GM21529 (cell line): ENCODE results near the gene SEC24C.
"Not testable (repeated sequence)": the region's sequence is repeated elsewhere in the genome, so short reads cannot be mapped to it uniquely, and the experiment has no call there.

Experiments
- ATAC-seq: cut with Tn5 transposase; IDR thresholded peaks from one replicate; pipeline ENCODE4 v1.9.1; 2021; ENCODE audit not compliant: unreplicated experiment

SEC24C gene

DNA sequence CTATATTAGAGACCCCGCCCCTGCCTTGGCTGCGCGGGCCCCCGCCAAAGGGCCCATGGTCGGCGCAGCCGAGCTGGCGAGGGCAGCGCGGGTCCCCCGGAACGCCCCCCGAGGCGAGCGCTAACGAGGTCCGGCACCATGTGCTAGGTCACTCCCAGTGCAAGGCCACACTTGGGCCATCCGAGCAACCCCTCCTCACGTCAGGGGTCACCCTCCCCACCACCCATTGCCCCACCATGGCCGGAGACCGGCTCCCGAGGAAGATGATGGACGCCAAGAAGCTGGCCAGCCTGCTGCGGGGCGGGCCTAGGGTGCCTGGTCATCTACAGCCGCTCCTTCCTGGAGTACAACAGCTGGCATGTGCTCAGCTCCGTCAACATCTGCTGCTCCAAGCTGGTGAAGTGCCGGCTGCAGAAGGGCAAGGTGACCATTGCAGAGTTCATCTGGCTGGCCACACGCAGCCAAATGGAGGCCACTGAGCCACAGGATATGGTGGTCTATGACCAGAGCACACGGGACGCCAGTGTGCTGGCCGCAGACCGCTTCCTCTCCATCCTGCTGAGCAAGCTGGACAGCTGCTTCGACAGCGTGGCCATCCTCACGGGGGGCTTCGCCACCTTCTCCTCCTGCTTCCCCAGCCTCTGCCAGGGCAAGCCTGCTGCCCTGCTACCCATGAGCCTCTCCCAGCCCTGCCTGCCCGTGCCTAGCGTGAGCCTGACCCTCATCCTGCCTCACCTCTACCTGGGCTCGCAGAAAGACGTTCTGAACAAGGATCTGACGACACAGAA is 12.4 kb upstream of the SEC24C start:
- no peak for ATAC-seq

DNA sequence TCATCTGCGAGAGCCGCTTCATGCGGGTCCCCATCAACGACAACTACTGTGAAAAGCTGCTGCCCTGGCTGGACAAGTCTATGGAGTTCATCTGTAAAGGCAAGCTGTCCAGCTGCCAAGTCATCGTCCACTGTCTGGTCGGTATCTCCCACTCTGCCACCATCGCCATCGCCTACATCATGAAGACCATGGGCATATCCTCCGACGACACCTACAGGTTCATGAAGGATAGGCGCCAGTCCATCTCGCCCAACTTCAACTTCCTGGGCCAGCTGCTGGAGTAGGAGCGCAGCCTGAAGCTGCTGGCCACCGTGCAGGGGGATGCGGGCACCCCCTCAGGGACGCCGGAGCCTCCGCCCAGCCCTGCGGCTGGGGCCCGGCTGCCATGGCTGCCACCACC is 11.7 kb upstream of the SEC24C start:
- ATAC-seq = no peak

DNA sequence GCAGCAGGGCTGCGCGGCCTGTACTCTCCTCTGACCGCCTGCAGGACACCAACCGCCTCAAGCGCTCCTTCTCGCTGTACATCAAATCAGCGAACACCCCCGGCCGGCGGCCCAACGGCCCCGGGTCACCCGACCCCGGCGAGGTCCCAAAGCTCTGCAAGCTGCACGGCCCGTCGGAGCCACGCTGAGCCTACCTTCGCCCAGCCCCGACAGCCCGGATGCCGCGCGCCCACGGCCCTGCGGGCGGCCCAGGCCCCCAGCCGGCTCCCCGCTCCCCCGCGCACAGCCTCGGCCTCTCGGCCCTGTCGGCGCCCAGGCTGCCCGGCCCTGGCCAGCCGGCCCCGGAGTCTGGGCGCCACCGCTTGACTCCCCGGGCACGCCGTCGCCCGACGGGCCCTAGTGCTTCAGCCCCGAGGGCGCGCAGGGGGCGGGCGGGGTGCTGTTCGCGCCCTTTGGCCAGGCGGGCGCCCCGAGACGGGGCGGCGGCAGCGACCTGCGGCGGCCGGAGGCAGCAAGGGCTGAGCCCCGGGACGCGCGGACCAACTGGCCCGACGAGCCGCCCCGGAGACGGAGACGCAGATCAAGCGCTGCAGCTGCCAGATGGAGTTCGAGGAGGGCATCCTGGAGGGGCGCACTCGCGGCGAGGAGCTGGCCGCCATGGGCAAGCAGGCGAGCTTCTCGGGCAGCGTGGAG is 11.1 kb upstream of the SEC24C start:
- ATAC-seq = no peak

DNA sequence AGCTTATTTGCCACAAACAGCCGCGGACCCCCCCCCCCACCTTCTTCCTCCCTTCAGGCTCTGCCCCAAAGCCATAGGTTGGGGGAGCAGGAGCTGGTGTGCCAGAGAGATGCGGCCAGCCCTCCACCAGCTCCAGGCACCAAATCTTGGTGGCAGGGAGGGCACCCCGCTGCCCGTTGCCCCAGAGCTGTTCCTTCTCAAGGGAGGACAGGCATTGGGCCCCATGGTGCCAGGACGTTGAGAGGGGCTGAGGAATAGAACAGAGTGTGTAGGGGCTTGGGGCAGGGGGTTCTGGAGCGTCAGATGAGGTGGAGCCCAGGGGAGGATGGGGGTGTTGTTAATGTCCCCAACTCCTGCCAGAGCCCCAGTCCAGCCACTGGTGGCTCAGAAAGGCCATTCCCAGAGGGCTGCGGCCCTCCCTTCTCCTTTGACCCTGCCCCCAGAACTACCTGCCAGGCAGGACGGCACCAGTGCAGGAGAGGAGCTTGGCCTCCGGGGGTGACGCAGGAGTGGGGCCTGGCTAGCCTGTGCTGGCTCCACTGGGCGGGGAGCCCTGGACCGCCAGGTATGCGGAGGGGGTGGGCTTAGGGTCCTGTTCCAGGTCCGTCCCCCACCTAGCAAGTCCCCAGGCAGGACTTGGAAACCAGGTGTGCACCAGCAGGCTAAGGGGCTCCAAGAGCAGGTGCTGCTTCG is 10.0 kb upstream of the SEC24C start:
- no peak for ATAC-seq

DNA sequence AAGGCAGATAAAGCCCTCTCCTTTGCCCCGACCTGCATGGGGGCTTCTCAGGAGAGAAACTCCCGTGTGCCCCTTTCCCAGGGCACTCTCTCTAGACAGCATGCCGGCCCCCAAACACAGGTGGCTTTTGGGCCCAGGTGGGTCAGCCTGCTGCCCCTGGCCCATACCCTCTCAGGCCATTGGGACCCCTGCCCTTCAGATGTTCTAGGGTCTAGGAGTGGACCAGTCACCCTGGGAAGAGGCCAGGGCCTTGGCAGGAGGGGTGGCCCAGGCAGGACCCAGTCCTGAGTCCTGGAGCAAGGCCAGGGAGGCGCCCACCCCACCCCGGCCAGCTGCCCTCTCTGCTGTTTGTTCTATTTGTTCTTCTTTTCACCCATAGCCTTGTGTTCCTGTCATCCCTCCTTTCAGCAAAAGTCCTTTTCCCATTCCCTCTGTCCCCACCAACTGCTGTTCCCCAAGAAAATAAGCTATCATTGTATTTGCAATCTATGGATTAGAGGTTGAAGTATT is 9.3 kb upstream of the SEC24C start:
- ATAC-seq = no peak

DNA sequence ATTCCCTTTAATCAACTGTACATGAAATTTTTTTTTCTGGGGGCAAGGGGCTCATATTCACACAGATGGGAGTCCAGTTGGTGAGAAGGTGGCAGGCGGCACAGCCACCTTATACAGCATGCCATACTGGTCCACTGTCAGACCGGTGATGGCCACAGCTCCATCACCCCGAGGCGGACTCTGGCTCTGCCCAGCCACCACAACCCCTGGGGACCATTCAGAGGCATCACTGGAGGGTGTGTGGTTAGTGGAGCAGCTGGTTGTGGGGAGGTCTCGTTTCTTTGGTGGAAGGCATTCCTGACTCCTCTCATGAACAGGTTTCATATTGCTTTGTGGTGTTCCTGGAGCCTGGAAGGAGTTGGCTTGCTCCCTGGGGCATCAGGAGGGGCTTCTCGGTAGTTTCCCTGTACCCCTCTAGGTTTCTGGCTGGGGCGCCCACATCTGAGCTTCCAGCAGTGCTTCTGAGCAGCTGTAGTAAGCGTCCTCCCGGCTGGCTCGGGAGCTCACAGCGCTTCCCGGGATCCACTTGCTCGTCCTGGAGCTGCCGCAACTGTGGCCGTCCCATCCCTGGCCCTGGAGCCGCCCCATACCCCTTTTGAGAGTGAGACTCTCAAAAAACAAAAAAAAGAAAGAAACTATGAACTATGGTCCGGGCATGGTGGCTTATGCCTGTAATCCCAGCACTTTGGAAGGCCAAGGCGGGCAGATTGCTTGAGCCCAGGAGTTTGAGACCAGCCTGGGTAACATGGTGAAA is 3.5 kb upstream of the SEC24C start:
- ATAC-seq = not testable (repeated sequence)

DNA sequence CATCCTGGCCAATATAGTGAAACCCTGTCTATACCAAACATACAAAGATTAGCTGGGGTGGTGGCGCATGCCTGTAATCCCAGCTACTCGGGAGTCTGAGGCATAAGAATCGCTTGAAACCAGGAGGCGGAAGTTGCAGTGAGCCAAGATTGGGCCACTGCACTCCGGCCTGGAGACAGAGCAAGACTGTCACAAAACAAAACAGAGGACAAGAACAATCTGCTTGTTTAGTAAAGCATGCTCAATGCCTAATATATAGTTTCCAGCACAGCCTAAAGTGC is 1.8 kb upstream of the SEC24C start:
- no peak for ATAC-seq

DNA sequence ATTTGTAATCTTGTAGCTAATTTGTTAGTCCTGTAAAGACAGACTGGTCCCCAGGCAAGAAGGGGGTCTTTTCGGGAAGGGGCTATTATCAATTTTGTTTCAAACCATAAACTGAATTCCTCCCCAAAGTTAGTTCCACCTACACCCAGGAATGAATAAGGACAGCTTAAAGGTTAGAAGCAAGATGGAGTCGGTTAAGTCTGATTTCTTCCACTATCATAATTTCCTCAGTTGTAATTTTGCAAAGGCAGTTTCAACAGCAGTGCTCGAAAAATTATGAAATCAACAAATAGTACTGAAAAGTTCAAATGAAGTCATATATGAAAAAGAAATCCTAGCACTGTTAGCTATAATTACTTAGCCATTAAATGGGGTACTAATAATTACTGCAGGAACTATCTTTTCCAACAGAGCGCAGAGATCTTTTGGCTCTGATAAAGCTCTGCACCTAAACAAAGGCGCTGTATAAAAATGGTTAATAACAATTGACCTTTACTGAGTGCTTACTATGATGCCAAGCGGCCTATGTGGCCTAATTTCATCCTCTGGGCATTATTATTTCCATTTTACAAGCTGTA is 756 bp upstream of the SEC24C start:
- ATAC-seq = no peak

DNA sequence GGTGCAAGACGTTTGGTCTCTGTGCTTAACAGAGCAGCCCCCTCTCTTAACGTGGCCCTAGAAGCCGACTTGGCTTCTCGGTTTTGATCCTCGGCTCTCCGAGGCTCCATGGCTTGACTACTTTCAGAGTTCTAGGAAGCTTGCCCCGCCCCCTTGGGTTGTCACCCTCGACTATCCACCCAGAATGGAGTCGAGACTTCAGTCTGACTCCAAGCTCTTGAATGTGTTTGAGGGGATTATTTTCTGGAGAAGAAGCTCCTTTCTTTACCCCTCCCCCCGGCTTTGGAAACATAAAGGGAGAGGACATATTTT is 448 bp downstream of the SEC24C start:
- peak; percentile 27 for ATAC-seq

DNA sequence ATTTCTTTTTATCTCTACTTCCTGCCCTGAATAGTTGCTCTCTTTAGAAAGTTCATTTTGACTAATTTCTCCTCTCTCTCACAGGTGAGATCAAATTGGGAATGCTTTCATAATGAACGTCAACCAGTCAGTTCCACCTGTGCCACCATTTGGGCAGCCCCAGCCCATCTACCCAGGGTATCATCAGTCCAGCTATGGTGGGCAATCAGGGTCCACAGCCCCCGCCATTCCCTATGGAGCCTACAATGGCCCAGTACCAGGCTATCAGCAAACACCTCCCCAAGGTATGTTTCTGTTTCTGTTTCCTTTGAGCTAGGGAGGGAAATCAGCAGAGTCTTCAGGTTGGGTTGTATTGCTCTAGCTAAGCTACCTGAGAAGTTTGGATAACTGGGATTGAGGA is 2.5 kb downstream of the SEC24C start:
- no peak for ATAC-seq

DNA sequence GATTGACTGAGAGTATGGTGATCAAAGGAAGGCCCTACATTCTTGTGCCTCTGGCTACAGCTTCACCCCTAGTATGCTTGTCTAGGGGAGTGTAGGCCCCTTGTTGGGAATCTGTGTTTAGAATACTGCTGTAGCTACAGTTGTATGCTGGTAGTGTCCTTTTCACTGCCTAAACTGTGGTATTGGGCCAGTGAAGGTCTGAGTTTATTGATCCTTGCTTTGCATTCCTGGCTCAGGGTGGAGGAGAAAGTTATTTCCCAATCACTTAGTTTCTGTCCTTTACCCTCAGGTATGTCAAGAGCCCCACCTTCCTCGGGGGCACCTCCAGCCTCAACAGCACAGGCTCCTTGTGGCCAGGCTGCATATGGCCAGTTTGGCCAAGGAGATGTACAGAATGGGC is 6.6 kb downstream of the SEC24C start:
- ATAC-seq = no peak

DNA sequence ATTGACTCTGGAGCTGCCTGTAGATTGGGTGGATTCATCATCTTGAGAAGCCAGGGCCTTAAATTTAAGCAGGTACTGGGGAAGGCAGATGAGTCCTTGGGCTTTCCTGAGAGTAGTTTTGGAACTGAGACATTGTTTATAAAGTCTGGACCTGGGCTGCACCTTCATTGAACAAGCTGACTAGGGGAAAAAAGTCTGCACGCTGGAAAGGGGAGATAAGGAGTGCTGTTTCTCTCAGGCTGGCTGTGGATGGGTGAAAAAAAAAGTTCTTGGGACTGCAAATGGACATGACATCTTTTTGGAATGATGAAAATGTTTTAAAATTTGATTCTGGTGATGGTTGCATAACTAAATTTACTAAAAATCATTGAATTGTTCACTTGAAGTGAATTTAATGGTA is 12.0 kb downstream of the SEC24C start:
- ATAC-seq = no peak

DNA sequence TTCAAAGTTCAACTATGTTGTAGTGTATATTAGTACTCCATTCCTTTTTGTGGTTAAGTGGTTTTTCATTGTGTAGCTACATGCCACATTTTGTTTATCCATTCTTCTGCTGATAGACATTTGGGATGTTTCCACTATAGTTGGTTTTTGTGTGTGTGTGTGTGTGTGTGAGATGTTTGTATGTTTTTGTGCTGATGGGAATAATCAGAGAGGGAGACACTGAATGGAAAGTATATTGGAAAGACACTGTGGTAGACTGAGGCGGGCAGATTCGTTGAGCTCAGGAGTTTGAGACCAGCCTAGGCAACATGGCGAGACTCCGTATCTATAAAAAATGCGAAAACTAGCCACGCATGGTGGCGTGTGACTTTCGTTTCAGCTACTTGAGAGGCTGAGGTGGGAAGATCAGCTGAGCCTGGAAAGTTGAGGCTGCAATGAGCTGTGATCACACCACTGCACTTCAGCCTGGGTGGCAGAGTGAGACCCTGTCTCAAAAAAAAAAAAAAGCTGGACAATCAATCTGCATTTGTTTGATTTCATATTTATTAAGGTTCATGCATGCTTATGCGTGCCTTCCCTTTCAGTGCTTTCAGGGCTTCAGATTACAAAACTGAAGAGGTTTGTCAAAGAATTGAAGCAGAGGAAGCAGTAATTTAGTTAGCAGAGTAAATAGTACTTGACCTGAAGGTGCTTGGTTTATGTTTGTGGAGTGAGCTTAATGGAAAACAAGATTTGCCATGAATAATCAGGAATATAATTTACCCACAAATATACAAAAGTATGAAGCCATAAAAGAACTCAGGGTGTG is 14.7 kb downstream of the SEC24C start:
- ATAC-seq = no peak

DNA sequence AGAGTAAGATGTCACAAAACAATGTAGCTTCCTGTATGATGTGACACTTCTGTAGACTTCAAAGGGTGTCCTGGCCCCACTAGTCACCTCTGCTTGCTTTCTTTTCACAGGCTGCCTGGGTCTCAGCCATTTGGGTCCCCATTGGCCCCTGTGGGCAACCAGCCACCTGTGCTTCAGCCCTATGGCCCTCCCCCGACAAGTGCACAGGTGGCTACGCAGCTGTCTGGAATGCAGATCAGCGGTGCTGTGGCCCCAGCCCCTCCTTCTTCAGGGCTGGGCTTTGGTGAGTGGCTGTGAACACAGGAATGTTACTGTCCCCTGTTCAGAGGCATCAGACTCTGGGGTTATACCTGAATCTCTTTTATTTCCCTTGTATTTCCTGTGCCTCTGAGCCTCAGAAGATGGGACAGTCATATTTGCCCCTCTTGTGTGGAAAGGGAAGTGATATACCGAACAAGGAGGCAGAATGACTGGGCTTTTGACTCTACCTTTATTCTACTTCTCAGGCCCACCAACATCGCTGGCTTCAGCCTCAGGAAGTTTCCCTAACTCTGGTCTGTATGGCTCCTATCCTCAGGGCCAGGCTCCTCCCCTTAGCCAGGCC is 15.4 kb downstream of the SEC24C start:
- ATAC-seq = no peak

DNA sequence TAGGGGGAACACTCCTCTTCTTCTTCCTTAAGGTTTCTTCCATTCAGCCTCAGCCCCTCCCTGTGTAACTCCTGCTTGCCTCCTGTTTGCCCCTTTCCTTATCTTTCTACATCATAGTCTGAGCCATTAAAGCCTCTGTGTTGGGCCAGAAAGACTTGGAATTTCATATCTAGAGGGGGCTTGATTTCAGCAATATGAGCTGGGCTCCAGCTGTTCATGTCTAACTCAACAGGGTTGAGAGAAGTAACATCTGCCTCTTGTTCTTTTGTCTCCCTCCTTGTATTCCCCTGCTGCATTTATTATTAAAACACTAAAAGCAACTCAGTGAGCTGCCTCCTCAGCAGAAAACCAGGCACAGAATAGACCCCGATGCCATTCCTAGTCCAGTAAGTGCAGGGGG is 17.6 kb downstream of the SEC24C start:
- ATAC-seq = no peak

DNA sequence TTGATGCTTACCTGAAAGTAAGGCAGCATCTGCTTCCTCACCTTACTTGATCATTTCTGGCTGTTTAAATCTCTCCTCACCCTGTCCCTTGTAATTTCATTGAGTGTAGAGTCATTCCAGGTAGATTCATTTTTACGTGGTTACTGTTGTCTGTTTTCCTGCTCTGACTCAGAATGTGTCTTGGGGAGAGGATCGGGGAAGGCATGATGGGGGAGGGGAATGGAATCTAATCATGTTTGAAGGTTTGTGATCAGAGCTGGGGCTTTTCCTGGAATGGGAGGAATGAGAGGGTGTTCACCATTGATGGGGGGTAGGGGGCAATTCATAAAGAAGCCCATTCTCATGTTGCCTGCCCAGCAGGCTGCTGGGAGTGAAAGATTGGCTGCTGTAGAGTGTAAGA is 18.7 kb downstream of the SEC24C start:
- ATAC-seq = no peak

DNA sequence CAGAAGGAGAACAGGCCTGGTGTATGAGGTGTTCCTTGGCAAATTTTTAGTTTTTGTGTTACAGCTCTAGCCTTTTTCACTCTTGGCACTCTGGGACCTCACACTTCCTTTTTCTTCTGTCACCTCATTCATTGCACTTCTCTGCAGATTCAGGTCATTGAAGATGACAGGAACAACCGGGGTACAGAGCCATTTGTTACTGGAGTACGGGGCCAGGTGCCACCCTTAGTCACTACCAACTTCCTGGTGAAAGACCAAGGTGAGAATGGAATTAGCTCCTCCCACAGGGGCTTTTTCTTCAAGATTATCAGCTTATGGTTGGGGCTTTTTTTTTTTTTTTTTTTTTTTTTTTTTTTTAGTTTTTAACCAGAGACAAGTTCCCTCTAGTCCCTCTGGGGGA is 19.2 kb downstream of the SEC24C start:
- ATAC-seq = no peak

DNA sequence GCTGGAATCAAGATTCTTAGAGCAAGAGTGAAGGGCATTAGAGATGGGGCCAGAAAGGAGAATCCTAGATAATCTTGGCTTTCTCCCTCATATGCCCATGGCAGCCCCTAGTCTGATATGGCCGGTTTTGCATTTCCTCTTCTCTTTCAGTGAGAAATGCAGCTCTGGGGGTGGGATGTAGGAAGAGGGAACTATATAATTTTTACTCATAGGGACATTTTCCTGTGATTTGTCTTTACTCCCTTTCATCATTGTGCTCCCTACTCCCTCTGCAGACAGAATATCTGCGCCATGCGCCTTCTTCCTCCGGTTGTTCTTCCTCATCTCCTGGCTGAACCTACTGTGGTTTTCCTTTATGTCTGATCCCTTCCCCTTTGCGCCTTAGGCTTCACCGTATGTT is 20.9 kb downstream of the SEC24C start:
- ATAC-seq = no peak

DNA sequence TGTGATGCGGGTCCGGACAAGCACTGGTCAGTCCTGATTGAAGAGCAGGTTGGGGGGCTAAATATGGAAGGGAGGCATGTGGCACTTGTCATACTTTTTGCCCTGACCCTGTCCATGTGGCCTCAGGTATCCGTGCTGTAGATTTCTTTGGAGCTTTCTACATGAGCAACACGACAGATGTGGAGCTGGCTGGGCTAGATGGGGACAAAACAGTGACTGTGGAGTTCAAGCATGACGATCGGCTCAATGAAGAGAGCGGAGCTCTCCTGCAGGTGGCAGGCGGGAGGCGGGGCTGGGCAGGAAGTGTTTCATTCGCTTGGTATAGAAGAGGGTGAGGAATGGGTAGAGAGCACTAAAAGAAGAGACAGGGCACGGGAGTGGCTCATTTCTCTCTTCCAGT is 24.7 kb downstream of the SEC24C start:
- ATAC-seq = no peak

DNA sequence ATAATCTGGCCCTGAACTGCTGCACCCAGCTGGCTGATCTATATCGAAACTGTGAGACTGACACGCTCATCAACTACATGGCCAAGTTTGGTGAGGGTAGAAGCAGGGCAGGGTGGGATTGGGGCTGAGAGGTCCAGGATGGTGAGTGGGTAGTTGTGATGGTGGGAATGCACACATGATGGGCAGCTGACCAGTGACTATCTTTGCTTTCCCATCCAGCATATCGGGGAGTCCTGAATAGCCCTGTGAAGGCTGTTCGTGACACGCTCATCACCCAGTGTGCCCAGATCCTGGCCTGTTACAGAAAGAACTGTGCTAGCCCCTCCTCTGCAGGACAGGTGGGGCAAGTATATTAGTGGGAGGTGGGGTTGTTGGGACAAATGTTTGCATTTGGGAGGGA is 25.2 kb downstream of the SEC24C start:
- ATAC-seq = no peak
